NCI-H2171 (cell line): Measurements from ENCODE around the gene CD177.
"Not testable (repeated sequence)": the region's sequence is repeated elsewhere in the genome, so short reads cannot be mapped to it uniquely, and the experiment has no call there.

ENCODE experiments used
- DNase-seq: peaks from one replicate; lab custom pipeline; 2025; lab: John Stamatoyannopoulos, UW

Gene CD177

DNA sequence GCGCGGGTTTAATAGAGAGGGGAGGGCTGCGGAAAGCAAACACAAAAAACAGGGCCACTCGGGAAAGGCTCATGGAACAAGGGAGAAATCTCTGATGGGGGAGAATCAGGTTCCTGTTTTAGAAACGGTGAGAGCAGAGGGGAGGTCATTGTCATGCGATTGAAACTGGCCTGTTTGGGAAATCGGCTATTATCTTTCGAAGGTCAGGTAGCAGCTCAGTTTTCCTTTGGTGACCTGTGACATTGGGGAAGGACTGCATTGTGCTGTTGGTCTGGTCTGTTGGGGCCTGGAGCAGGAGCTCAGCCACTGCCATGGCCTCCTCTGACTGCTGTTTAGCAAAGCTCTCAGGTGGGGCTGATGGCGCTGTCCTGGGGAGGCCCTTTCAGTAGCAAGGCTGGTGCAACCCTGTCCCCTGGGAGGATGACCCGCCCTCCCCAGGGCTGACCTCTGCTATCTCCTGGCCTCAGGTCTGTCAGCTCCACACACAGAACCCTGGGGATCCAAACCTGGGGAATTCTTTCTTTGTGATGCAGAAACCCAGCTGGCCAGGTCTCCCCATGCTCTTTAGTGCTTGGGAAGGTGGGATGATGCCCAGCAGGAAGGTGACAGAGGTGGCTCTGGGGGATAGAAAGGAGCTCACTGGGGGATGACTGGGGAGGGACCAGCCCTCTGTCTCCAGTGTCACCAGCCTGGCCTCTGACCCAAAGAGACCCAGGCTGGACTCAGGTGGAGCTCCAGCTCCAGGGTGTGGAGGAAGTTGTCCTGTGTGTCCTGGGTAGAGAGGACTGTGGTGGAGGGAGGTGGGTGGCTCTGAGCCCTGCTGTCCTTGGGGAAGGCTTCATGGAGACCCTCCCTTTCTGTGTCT, 21.2 kb upstream of the CD177 start:
- no peak for DNase-seq

GRCh38 chr19:43336508-43336907, 17.0 kb upstream of the CD177 start:
- not testable (repeated sequence) for DNase-seq

DNA sequence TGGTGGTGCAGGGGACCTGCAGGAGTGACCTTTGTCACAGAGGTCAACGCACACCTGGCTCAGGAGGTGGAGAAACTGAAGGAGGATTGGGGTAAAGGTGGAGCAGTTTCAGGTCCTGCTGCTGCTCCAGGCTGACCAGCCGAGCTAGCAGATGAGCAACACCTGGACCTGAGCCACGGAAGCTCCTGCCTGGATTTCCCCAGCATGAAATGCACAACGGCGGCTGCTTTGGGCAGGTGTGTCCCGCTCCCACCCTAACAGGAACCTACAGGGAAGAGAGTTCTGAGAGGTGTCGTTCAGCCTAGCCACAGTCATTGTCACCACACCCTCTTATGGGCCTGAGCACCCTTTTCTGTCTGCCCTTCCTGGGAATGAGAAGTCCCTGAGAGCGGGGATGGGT, 15.7 kb upstream of the CD177 start:
- no peak for DNase-seq

DNA sequence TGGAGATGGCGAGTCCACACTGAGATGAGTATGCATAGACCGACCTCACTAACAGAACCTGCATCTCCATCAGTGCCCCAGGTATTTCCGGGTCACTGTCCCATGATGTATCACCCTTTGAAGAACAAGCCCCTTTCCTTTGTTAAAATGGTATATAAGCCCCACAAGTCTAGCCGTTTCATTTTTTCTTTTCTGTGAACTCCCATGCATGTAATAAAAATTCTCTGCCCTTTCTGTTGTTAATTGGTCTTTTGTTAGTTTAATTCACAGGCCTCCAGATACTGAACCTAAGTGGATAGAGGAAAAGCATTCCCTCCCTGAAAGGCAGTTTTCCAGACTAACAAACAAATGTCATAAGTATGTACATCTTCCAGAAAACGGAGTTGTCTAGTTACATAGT, 15.0 kb upstream of the CD177 start:
- no peak for DNase-seq

DNA sequence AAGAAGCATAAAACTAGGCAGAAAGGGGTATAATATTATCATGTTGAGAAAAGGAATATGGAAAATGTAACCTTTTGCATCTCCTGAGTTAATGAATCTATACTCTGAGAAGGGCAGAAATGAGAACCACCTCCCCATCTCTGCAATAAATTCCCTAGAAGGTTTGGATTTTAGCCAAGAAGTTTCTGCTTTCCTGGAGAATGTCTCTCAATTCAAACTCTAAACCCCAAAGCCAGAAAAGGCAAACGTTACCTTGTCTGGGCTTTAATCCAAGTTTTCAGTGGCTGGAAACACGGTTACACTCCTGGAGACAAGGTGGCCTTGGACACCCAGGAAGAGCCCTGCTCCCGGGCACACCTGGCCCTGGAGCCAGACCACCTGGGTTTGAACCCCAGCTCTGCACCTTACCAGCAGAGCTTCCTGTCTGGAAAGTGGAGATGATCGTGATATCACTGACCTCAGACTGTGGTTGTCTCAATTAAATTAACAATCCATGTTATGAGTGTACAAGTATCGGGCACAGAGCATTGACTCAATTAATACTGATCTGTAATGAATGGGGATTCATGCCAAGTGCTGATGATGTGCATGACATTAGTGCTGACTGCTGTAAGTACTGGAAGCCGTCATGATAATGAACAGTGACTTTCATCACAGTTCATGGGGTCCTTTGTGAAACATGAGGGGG, 14.1 kb upstream of the CD177 start:
- not testable (repeated sequence) for DNase-seq

- DNase-seq: not testable (repeated sequence)
Observed at GRCh38 chr19:43340101-43340500, 13.4 kb upstream of the CD177 start.

DNA sequence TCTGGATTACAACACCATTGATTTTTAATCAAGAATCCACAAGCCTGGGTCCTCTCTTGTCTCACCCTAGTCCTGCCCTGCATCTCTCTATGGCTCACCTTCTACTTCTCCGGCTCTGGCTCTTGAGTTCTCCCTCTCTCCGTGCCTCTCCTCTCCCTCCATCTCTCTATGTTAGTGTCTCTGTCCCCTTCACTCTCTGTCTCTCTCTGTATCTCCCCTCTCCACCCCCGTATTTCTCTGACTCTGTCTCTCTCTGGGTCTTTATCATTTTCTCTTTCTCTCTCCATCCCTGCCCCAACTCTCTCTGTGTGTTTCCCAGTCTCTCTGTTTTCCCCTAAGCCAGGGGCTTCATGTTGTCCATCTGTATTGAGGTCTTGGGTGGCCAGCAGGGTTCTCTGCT, 12.4 kb upstream of the CD177 start:
- DNase-seq: not testable (repeated sequence)

GRCh38 chr19:43342104-43342503, 11.4 kb upstream of the CD177 start:
- not testable (repeated sequence) for DNase-seq

DNA sequence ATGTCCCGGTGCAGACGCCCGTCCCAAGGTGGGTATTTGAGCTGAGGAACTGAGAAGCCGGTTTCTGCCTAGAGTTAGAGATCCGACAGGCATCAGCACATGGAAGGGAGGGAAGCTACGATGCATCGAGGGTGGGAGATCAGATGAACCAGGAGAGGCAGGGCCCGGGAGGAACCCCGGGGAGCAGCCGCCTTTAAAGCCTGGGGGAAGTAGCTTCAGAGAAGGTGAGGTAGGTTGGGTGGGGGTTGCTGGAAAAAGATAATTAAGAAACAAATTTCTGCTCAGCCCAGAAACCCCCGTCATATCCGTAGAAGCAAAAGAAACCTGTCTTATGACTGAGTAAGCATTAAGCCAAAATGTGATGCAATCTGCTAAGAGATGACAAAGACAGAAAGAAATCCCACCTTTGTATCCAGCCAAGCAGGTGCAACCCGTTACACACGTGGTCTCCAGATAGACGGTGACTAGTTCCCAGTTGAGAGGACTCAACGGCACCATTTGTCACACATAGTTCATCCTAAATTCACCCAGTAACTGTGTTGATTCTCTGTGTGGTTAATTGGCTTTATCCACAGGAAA, 9.1 kb upstream of the CD177 start:
- DNase-seq: not testable (repeated sequence)

DNA sequence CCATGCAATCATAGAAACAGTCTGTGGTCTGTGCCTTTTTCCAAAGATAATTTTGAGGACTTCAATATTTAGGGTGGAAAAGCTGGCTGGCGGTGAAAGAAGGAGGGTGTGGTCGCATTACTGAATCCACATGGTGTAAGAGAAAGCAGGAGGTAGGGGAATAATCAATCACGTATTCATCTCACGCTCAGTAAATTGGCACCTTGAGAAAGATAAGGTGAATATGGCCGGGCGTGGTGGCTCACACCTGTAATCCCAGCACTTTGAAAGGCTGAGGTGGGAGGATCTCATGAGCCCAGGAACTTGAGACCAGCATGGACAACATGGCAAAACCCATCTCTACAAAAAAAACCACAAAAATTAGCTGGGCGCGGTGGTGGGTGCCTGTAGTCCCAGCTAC, 3.7 kb upstream of the CD177 start:
- DNase-seq: not testable (repeated sequence)

- DNase-seq: no peak
Observed at GRCh38 chr19:43351998-43352746, 1.3 kb upstream of the CD177 start.

DNA sequence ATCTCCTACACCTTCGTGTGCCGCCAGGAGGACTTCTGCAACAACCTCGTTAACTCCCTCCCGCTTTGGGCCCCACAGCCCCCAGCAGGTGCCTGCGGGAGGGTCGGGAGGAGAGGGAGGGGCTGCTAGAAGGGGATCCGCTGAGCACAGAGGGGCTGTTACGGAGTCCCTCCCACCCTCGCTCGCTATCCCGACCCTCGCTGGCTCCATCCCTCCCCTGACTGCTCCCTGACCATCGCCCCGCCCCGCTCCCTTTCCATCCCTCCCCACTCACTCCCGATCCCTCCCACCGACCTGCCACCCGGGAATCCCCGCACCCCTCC, 780 bp downstream of the CD177 start:
- DNase-seq: no peak

GRCh38 chr19:43356749-43357148, 3.3 kb downstream of the CD177 start:
- DNase-seq: not testable (repeated sequence)

GRCh38 chr19:43362179-43362578, 8.7 kb downstream of the CD177 start:
- DNase-seq: no peak

DNA sequence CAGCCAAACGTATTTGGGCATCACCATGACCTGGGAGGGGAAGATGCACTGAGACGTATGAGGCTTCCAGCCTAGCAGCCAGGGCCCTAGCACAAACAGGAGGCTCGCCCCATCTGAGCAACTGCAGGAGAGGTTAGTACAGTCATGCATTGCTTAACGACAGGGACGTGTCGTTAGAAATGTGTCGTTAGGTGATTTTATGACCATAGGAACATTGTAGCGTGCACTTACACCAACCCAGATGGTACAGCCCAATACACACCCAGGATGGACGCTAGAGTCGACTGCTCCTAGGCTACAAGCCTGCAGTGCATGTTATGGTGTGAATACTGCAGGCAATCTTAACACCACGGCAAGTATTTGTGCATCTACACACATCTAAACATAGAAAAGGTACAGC, 9.3 kb downstream of the CD177 start:
- no peak for DNase-seq

DNA sequence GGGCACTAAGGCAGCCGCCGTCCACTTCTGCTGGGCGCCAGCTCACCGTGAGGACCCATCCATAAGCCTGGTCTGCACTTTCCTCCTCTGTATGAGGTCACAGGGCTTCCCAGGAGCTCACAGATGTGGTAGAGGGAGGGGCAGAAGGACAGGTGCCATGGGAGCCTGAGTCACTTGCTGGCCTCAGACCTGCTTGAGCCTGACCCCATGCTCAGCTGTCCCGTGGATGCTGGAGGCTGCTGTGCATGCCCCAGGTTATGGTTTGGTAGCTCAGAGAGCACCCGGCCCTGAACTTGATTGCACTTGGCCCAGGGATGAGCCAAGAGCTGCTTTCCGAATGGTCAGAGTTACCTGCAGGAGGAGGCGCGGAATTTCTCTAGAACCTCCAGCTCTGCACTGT, 12.2 kb downstream of the CD177 start:
- DNase-seq: not testable (repeated sequence)

DNA sequence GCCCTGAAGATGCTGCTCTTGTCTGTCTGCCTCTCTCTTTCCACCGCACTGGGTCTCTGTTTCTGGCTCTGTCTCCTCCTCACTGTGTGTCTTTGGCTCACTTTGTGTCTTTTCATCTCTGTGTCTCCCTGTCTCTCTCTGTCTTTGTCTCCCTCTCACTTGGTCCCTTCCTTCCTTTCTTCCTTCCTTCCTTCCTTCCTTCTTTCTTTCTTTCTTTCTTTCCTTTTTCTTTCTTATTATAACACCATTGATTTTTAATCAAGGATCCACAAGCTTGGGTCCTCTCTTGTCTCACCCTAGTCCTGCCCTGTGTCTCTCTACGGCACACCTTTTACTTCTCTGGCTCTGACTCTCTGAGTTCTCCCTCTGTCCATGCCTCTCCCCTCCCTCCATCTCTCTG, 14.3 kb downstream of the CD177 start:
- no peak for DNase-seq

GRCh38 chr19:43368897-43369296, 15.4 kb downstream of the CD177 start:
- DNase-seq: not testable (repeated sequence)

DNA sequence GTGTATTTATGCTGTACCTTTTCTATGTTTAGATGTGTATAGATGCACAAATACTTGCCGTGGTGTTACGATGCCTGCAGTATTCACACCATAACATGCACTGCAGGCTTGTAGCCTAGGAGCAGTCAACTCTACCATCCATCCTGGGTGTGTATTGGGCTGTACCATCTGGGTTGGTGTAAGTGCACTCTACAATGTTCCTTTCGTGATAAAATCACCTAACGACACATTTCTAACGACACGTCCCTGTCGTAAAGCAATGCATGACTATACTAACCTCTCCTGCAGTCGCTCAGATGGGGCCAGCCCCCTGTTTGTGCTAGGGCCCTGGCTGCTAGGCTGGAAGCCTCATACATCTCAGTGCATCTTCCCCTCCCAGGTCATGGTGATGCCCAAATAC, 18.4 kb downstream of the CD177 start:
- DNase-seq: no peak

GRCh38 chr19:43372462-43372861, 19.0 kb downstream of the CD177 start:
- no peak for DNase-seq

GRCh38 chr19:43377624-43378023, 24.1 kb downstream of the CD177 start:
- DNase-seq: not testable (repeated sequence)

DNA sequence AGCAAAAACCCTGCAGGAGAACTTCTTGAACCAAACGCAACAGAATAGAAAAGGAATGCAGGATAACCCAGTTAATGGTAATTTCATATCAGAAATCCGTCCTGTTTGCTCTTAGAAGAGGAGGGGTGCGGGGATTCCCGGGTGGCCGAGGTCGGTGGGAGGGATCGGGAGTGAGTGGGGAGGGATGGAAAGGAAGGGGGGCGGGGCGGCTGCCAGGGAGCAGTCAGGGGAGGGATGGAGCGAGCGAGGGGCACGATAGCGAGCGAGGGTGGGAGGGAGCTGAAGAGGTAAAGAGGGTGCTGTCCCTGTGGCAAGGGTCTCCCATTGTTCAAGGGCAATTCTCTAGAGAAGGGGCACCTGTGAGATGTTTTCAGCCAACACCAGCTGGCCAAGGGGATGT, 26.5 kb downstream of the CD177 start:
- DNase-seq: no peak
